ENCODE results near the gene STK4. TPM values are rescaled to one million over a fixed set of nuclear protein-coding genes. Genes with fewer than 3 reads are reported as not detected.

The STK4 gene
- total and polyA plus RNA-seq, 2 donors (not counting 3 experiments of a cell fraction or from before 2014, with no cell fraction given), result 9.1 to 29.6 TPM

DNA sequence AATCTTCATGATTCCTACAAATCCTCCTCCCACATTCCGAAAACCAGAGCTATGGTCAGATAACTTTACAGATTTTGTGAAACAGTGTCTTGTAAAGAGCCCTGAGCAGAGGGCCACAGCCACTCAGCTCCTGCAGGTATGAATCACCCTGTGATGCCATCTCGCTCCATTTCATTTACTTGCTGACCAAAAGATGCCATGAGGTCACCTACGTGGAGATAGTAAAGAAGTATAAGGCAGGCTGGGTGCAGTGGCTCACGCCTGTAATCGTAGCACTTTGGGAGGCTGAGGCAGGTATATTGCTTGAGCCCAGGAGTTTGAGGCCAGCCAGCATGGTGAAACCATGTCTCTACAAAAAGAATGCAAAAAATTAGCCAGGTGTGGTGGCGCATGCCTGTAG, 30.9 kb downstream of the STK4 start:
- Histone ChIP-seq H3K36me3 (ENCODE audit: control insufficient read depth in 2 of 2, extremely low read depth in 1 of 2, insufficient read depth in 2 of 2, low read length in 2 of 2) (peaks cover 10 to 12% of the 10 kb centered on the region in 2 experiments), H3K27me3 (ENCODE audit: control insufficient read depth in 2 of 2, insufficient read depth in 2 of 2, low read length in 2 of 2) (no peaks in the 10 kb centered on the region), H3K27ac (ENCODE audit: insufficient read depth, low read depth, low read length) (no peak overlapping the region), H4K20me1 (replicated peaks; ENCODE audit: control insufficient read depth, extremely low read depth, insufficient read depth, low read length) (no peaks in the 10 kb centered on the region), H2AFZ (ENCODE audit: low read depth, low read length) (no peak overlapping the region), H3K79me2 (ENCODE audit: control insufficient read depth, insufficient read depth, low read length) (peaks cover 1% of the 10 kb centered on the region), H3K9me1 (replicated peaks; ENCODE audit: control insufficient read depth, extremely low read depth, insufficient read depth, low read length) (no peaks in the 10 kb centered on the region), H3K4me1 (ENCODE audit: control insufficient read depth, extremely low read depth, insufficient read depth, low read length) (peaks cover 17% of the 10 kb centered on the region), H3K4me3 (replicated peaks in 1 of 3; ENCODE audit: insufficient read depth in 1 of 3, low read depth in 1 of 3, low read length in 3 of 3) (no peak overlapping the region), H3K9me3 (replicated peaks; ENCODE audit: control insufficient read depth, insufficient read depth, low read length) (no peaks in the 10 kb centered on the region), H3K9ac (replicated peaks; ENCODE audit: extremely low read depth, insufficient read depth, low read length) (no peak overlapping the region), H3K4me2 (ENCODE audit: insufficient read depth, low read length) (no peak overlapping the region)
- DNase-seq (ENCODE audit: low read depth, low spot score) (no peak), FAIRE-seq (no peak)
- intact Hi-C loops (cut with micrococcal nuclease) (no loop called here), dilution Hi-C loops (cut with MboI; ENCODE audit: extremely low pct_ligation_motif_present, low sequenced_read_pairs) (no loop called here)
- CTCF ChIA-PET, result interaction anchor here (1.8 to 2.3 kb wide), 2 partner anchors 14 to 47 kb away, joined by 7 to 8 read pairs; no protein-coding TSS in a partner anchor
- TF ChIP-seq MYC (IDR thresholded peaks at IDR 0.05; ENCODE audit: low read depth, low read length) (no peak), EZH2 (IDR thresholded peaks at IDR 0.05; ENCODE audit: borderline replicate concordance, low read depth, low read length, severe bottlenecking) (no peak), FOS (IDR thresholded peaks at IDR 0.05; ENCODE audit: borderline replicate concordance, insufficient read depth, low read length) (no peak), POLR2AphosphoS5 (IDR thresholded peaks at IDR 0.05; ENCODE audit: insufficient read depth, low read depth, low read length) (no peak), POLR2A (IDR thresholded peaks at IDR 0.05; ENCODE audit: low read depth, low read length) (no peak), JUN (IDR thresholded peaks at IDR 0.05; ENCODE audit: borderline replicate concordance, insufficient read depth, insufficient read length, low read depth) (no peak), GATA2 (IDR thresholded peaks at IDR 0.05; ENCODE audit: insufficient read depth, insufficient read length, low read depth, low read length) (no peak)
- TF ChIP-seq, protein P1, sequence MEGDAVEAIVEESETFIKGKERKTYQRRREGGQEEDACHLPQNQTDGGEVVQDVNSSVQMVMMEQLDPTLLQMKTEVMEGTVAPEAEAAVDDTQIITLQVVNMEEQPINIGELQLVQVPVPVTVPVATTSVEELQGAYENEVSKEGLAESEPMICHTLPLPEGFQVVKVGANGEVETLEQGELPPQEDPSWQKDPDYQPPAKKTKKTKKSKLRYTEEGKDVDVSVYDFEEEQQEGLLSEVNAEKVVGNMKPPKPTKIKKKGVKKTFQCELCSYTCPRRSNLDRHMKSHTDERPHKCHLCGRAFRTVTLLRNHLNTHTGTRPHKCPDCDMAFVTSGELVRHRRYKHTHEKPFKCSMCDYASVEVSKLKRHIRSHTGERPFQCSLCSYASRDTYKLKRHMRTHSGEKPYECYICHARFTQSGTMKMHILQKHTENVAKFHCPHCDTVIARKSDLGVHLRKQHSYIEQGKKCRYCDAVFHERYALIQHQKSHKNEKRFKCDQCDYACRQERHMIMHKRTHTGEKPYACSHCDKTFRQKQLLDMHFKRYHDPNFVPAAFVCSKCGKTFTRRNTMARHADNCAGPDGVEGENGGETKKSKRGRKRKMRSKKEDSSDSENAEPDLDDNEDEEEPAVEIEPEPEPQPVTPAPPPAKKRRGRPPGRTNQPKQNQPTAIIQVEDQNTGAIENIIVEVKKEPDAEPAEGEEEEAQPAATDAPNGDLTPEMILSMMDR (IDR thresholded peaks at IDR 0.05; ENCODE audit: extremely low read depth in 1 of 2, insufficient read depth in 1 of 2, low read depth in 1 of 2, low read length in 2 of 2), result no peak
- TF ChIP-seq, protein P2, sequence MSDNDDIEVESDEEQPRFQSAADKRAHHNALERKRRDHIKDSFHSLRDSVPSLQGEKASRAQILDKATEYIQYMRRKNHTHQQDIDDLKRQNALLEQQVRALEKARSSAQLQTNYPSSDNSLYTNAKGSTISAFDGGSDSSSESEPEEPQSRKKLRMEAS (IDR thresholded peaks at IDR 0.05; ENCODE audit: insufficient read depth, insufficient read length), result no peak
- BruUV-seq (replicated peaks), result no TSS peak
- POLR2A ChIA-PET, result no interaction called here

Data from endothelial cell of umbilical vein (primary cell).